Urinary bladder (tissue), 4 donors: ENCODE measurements around the gene SP4. TPM values are rescaled to one million over a fixed set of nuclear protein-coding genes. Genes with fewer than 3 reads are reported as not detected.

Experiments
- DNase-seq: peaks from one replicate; pipeline ENCODE4 v3.0.0-alpha.2; 2015; ENCODE audit errors: extremely low spot score
- H3K27ac ChIP-seq: one replicate; pipeline ENCODE4 v1.5.1; 2013; ENCODE audit warnings: low read depth, mild to moderate bottlenecking, moderate library complexity
- H3K36me3 ChIP-seq: one replicate; pipeline ENCODE4 v1.6.1; 2013; ENCODE audit warnings: mild to moderate bottlenecking, moderate library complexity; ENCODE audit not compliant: insufficient read depth
- H3K4me1 ChIP-seq: one replicate; pipeline ENCODE4 v1.6.1; 2013; ENCODE audit warnings: mild to moderate bottlenecking, moderate library complexity; ENCODE audit not compliant: insufficient read depth
- H3K4me3 ChIP-seq: one replicate; pipeline ENCODE4 v1.5.1; 2013; ENCODE audit warnings: low read depth, low read length
- WGBS: extraction: QIAGEN DNeasy Blood & Tissue Kit; methylation state at CpG from one replicate; pipeline ENCODE4 v1.1.7; 2013; 5-methylcytosine and 5-hydroxymethylcytosine counted together
- polyA plus RNA-seq: library from polyadenylated mRNA; stranded (reverse); fragments of 200-250 nt; gene quantifications from one replicate; pipeline ENCODE4 v1.2.3, GENCODE V29; 2013
- total RNA-seq: library from RNA; depleted of rRNA; stranded (reverse); fragments of >200 nt; gene quantifications from one replicate; pipeline ENCODE4 v1.2.3, GENCODE V29; 2014
- donor health status: healthy with polysubstance abuse.
- donor health status: healthy.

Gene SP4
- total RNA-seq (18.4 TPM), polyA plus RNA-seq (4.0 TPM)

DNA sequence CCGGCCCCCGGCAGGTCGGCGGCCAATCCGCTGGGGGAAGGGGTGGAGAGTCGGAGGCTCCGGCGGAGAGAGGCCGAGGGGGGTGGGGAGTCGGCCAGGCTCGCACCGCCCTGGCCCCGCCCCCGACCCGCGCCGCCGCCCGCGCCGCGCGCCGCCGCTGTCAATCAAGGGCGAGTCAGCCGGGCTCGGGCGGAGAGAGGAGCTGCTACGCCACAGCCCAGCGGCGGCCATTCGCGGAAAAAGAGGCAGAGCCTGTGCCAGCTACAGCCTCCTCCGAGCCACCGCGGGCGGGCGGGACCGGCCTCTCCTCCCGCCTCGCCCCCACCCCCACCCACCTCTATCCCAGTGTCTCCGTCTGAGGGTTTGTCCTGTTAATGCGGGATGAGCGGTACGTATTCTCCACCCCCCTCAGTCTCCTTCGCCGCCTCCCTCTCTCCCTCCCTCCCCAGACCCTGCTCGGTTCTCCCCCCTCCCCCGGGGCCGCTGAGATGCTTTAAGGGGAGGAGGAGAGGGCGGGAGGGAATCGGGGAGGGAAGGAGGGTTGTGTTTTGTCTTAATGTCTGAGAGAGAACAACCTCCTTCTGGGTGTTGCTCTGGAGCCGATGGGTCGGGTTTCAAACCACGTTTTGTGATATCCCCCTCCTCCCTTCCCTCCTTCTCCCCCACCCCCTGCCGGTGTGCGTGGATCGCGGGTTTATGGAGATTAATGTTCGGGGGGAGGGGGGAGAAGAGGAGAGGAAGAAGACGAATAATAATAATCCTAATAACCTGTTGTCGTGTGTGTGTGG is at the start of gene SP4:
Gene SP4 (plus strand): TSS at position 213 of the 788 bp plus-strand sequence. CDS start 169 bp downstream, at position 382.
- WGBS: under 1% methylated on average over 63 of the region's 63 CpGs
- H3K4me1 ChIP-seq: no peaks in the 10 kb centered on the region
- no peaks in the 10 kb centered on the region for H3K36me3 ChIP-seq
- peak within 1 kb of the TSS; percentile 68 for H3K4me3 ChIP-seq
- DNase-seq: peak; percentile 82
- H3K27ac ChIP-seq: peak within 1 kb of the TSS; percentile 95

DNA sequence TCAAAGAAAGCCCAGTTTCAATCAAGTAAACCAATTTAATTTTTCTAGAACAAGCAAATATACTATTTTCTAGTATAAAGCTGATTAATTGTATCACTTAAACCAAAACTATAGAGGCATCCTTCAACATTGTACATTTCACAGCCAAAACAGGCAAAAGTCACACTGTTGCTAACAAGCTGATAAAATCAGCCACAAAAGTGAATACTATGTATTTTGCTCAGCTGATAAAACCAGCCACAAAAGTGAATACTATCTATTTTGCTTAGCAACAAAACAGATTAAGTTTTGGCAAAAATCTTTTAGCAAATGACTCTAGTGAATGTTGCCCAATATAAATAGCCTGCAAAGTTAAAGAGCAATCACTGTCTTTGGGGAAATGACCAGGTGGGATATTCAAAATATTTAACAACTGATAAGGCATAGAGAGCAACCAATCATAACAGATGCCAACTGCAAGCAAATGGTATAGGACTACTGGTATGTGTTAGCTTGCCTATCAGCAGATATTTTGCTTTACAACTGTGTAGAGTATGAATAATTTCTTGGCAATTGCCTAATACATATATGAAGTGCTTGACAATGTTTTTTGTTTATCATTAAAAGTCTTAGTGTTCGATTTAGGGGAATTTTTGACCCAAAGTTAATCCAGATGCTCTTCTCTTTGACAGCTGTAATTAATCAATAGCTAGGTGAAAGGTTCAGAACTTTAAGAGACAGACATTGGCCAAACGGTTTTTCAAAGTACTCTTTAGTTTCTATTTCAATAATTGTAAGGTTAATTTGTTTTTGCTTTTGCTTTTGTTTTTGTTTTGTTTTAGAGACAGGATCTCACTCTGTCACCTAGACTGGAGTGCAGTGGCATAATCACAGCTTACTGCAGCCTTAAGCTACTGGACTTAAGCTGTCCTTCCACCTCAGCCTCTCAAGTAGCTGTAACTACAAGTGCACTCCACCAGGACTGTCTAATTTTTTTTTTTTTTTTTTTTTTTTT is 44.4 kb upstream of the SP4 start:
- no peak for DNase-seq
- Histone ChIP-seq H3K4me1 (no peaks in the 10 kb centered on the region), H3K4me3 (no peak overlapping the region), H3K27ac (no peak overlapping the region), H3K36me3 (no peaks in the 10 kb centered on the region)
- WGBS: 30% methylated on average over 2 of the region's 2 CpGs

DNA sequence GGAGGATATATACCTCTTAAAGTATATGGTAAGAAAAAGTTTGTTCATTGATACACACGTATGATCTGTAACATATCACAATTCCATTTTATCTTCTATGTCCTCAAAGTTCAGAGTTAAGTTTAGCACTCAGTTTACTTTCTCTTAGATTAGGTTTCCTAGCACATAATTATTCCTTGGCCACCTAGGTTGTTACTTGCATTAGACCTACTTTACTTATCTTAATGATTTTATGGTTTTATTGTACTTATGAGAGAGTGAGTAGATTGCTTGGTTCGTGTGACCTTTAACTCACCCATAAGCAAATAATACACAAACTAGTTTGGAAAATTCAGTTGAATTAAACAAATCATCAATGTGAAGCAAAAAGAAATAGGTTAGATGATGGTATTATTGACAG is 33.9 kb upstream of the SP4 start:
- Histone ChIP-seq H3K4me1 (no peaks in the 10 kb centered on the region), H3K4me3 (no peak overlapping the region), H3K27ac (no peak overlapping the region), H3K36me3 (no peaks in the 10 kb centered on the region)
- DNase-seq: no peak
- 23% methylated on average over 2 of the region's 2 CpGs for WGBS

DNA sequence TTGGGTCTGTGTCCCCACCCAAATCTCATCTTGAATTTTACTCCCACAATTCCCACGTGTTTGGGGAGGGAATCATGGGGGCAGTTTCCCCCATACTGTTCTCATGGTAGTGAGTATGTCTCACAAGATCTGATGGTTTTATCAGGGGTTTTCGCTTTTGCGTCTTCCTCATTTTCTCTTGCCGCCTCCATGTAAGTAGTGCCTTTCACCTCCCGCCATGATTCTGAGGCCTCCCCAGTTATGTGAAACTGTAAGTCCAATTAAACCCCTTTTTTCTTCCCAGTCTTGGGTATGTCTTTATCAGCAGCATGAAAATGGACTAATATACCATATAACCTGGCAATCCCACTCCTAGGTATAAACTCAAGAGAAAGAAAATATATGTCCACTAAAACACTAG is 25.9 kb upstream of the SP4 start:
- whole genome bisulfite sequencing: 85% methylated on average over 5 of the region's 5 CpGs

GRCh38 chr7:21407796-21408480 is 19.9 kb upstream of the SP4 start:
- no peak overlapping the region for H3K27ac ChIP-seq
- no peaks in the 10 kb centered on the region for H3K36me3 ChIP-seq
- no peak for DNase-seq
- H3K4me1 ChIP-seq: no peaks in the 10 kb centered on the region
- no peak overlapping the region for H3K4me3 ChIP-seq
- 78% methylated on average over 4 of the region's 4 CpGs for WGBS

More for the DNA sequence above, 25.9 kb upstream of the SP4 start:
- H3K36me3 ChIP-seq: no peaks in the 10 kb centered on the region
- no peak for DNase-seq
- no peak overlapping the region for H3K27ac ChIP-seq
- H3K4me3 ChIP-seq: no peak overlapping the region
- H3K4me1 ChIP-seq: no peaks in the 10 kb centered on the region

DNA sequence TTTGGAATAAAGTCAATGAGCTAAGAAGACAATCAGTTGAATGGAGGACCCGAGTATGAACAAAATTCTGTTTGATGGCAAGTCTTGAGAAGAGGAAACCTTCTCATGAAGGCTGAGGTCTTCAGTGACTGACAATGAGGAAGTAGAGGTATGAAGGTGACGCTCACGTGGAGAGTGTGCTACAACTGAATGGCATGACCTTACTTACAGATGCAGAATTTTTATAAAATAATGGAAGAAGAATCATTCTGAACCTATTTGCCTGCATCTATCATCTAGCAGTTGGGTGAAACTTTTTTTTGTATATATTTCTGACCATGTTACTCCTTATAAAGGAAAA is 19.4 kb upstream of the SP4 start:
- DNase-seq: no peak
- H3K36me3 ChIP-seq: no peaks in the 10 kb centered on the region
- H3K4me1 ChIP-seq: no peaks in the 10 kb centered on the region
- no peak overlapping the region for H3K4me3 ChIP-seq
- no peak overlapping the region for H3K27ac ChIP-seq
- 89% methylated on average over 3 of the region's 3 CpGs for WGBS

DNA sequence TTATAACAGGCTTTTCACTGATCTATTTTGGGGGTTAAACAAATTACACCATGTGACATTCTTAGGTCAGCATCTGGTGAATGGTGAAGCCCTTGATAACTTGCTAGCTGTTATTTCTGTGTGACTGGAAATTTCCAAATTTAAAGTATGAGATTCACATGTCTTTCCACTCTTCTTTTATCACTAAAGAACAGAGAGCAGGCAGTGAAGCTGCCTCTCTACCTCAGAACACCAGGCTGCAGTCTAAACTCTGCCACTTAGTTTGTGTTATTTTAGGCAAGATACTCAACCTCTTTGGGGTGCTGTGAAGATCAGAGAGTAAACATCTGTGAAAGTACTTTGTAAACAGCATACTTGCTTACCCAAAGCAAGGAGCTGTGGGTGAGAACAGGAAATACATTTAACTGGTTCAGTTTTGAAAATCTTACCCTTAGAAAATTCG is 15.5 kb upstream of the SP4 start:
- Histone ChIP-seq H3K27ac (no peak overlapping the region), H3K4me1 (no peaks in the 10 kb centered on the region), H3K4me3 (no peak overlapping the region), H3K36me3 (no peaks in the 10 kb centered on the region)
- 64% methylated on average over 1 of the region's 1 CpG for WGBS
- DNase-seq: no peak

GRCh38 chr7:21412957-21413356 is 14.9 kb upstream of the SP4 start:
- DNase-seq: no peak
- H3K36me3 ChIP-seq: no peaks in the 10 kb centered on the region
- no peak overlapping the region for H3K27ac ChIP-seq
- H3K4me3 ChIP-seq: no peak overlapping the region
- no peaks in the 10 kb centered on the region for H3K4me1 ChIP-seq
- 53% methylated on average over 2 of the region's 2 CpGs for WGBS

DNA sequence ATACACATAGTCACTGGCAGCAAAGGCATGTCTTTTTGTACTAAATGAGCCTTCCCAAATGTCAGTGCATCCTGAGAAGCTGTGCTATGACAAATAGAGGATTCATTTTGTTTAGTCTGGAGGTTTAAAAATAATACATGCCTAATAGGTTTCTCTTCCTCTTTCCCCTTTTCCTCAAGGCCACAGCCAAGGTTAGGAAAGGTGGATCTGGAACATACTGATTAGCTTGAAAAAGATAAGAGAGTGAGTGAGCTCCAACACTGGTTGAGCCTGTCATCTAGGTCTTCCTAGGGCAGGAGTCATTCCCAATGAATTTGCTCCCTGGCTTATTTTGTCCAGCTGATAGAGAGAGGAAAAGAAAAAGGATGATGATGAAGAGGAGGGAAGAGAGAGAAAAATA is 14.4 kb upstream of the SP4 start:
- no peak overlapping the region for H3K27ac ChIP-seq
- no peaks in the 10 kb centered on the region for H3K36me3 ChIP-seq
- H3K4me1 ChIP-seq: no peaks in the 10 kb centered on the region
- no peak for DNase-seq
- no peak overlapping the region for H3K4me3 ChIP-seq

- H3K36me3 ChIP-seq: no peaks in the 10 kb centered on the region
- no peak overlapping the region for H3K27ac ChIP-seq
- 84% methylated on average over 6 of the region's 6 CpGs for WGBS
- no peak for DNase-seq
- H3K4me3 ChIP-seq: no peak overlapping the region
- H3K4me1 ChIP-seq: no peaks in the 10 kb centered on the region
Observed at GRCh38 chr7:21414795-21415393, 13.0 kb upstream of the SP4 start.

GRCh38 chr7:21417647-21418046 is 10.2 kb upstream of the SP4 start:
- Histone ChIP-seq H3K27ac (no peak overlapping the region), H3K4me3 (no peak overlapping the region), H3K4me1 (no peaks in the 10 kb centered on the region), H3K36me3 (no peaks in the 10 kb centered on the region)
- no peak for DNase-seq
- WGBS: 58% methylated on average over 4 of the region's 4 CpGs

- DNase-seq: no peak
- H3K27ac ChIP-seq: no peak overlapping the region
Observed at GRCh38 chr7:21422751-21423150, 5.1 kb upstream of the SP4 start.

DNA sequence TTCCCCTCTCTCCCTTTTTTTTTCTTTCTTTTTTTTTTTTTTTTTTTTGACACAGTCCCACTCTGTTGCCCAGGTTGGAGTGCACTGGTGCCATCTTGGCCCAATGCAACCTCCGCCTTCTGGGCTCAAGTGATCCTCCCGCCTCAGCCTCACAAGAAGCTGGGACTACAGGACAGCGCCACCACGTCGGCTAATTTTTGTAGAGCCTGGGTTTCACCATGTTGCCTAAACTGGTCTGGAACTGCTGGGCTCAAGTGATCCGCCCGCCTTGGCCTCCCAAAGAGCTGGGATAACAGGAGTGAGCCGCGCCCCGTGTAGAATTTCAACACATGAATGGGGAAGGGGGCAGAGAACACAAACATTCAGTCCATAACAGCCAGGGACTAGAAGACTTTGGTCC is 2.6 kb upstream of the SP4 start:
- Histone ChIP-seq H3K27ac (no peak overlapping the region), H3K4me1 (no peaks in the 10 kb centered on the region), H3K36me3 (no peaks in the 10 kb centered on the region), H3K4me3 (no peak overlapping the region)
- no peak for DNase-seq
- 96% methylated on average over 10 of the region's 10 CpGs for WGBS

More at GRCh38 chr7:21422751-21423150, 5.1 kb upstream of the SP4 start:
- no peaks in the 10 kb centered on the region for H3K36me3 ChIP-seq
- no peaks in the 10 kb centered on the region for H3K4me1 ChIP-seq
- no peak overlapping the region for H3K4me3 ChIP-seq
